GM21390 (cell line): ENCODE results near the gene C14orf180.

Source experiments
- ATAC-seq: cut with Tn5 transposase; IDR thresholded peaks from one replicate; pipeline ENCODE4 v1.9.1; 2021; ENCODE audit not compliant: unreplicated experiment

The C14orf180 gene

GRCh38 chr14:104560586-104560945, 19.0 kb upstream of the C14orf180 start:
- ATAC-seq: no peak

- ATAC-seq: no peak
Measured at GRCh38 chr14:104561124-104561557, 18.4 kb upstream of the C14orf180 start.

- ATAC-seq: no peak
Measured at GRCh38 chr14:104561632-104562495, 17.7 kb upstream of the C14orf180 start.

- ATAC-seq: no peak
Measured at GRCh38 chr14:104562606-104563005, 17.0 kb upstream of the C14orf180 start.

GRCh38 chr14:104563191-104563741, 16.3 kb upstream of the C14orf180 start:
- no peak for ATAC-seq

GRCh38 chr14:104563742-104564615, 15.6 kb upstream of the C14orf180 start:
- no peak for ATAC-seq

GRCh38 chr14:104564744-104565679, 14.6 kb upstream of the C14orf180 start:
- ATAC-seq: no peak

- ATAC-seq: no peak
Measured at GRCh38 chr14:104567141-104567956, 12.2 kb upstream of the C14orf180 start.

- ATAC-seq: no peak
Measured at GRCh38 chr14:104567957-104568225, 11.7 kb upstream of the C14orf180 start.

GRCh38 chr14:104568620-104569019, 10.9 kb upstream of the C14orf180 start:
- no peak for ATAC-seq

GRCh38 chr14:104569435-104569834, 10.1 kb upstream of the C14orf180 start:
- no peak for ATAC-seq

- no peak for ATAC-seq
Measured at GRCh38 chr14:104571246-104571645, 8.3 kb upstream of the C14orf180 start.

- ATAC-seq: no peak
Measured at GRCh38 chr14:104572024-104572626, 7.4 kb upstream of the C14orf180 start.

- no peak for ATAC-seq
Measured at GRCh38 chr14:104572668-104573067, 6.9 kb upstream of the C14orf180 start.

- no peak for ATAC-seq
Measured at GRCh38 chr14:104573930-104574329, 5.6 kb upstream of the C14orf180 start.

- no peak for ATAC-seq
Measured at GRCh38 chr14:104574536-104574935, 5.0 kb upstream of the C14orf180 start.

GRCh38 chr14:104574978-104575583, 4.5 kb upstream of the C14orf180 start:
- no peak for ATAC-seq

- no peak for ATAC-seq
Measured at GRCh38 chr14:104576232-104576969, 3.2 kb upstream of the C14orf180 start.
